Tibial nerve (tissue), 4 donors: ENCODE data around the gene ROR1.

Experiments
- CTCF ChIP-seq, 5 experiments: fragments of 200-600 bp in 3 of 5; fragments of 450-650 bp in 2 of 5; sonication (generic) in 3 of 5; IDR thresholded peaks; one replicate each; pipeline ENCODE4 v1.5.1; 2016 to 2019; ENCODE audit warnings: antibody characterized with exemption in 5 of 5, mild to moderate bottlenecking in 3 of 5, moderate library complexity in 2 of 5
- EP300 ChIP-seq, 2 donors: sonication (generic); formaldehyde crosslinking; IDR thresholded peaks; one replicate each; pipeline ENCODE4 v1.6.1; 2017; ENCODE audit warnings: antibody characterized with exemption in 2 of 2, mild to moderate bottlenecking in 1 of 2
- POLR2A ChIP-seq, 2 donors: fragments of 450-650 bp; IDR thresholded peaks; one replicate each; pipeline ENCODE4 v1.6.1; 2017; ENCODE audit warnings: antibody characterized with exemption in 2 of 2, mild to moderate bottlenecking in 2 of 2, moderate library complexity in 2 of 2

GRCh38 chr1:63935553-63935952 is 161.7 kb downstream of the ROR1 start:
- TF ChIP-seq CTCF (IDR thresholded peaks at IDR 0.05) (no peak), POLR2A (IDR thresholded peaks at IDR 0.05) (no peak), EP300 (IDR thresholded peaks at IDR 0.05) (no peak)
